Kidney glomerular epithelial cell (primary cell): ENCODE measurements around the gene HTR5A.
"Not testable (repeated sequence)": the region's sequence is repeated elsewhere in the genome, so short reads cannot be mapped to it uniquely, and the experiment has no call there.

Experiments
- DNase-seq: peaks from one replicate; lab custom pipeline; 2025; lab: John Stamatoyannopoulos, UW

HTR5A gene

DNA sequence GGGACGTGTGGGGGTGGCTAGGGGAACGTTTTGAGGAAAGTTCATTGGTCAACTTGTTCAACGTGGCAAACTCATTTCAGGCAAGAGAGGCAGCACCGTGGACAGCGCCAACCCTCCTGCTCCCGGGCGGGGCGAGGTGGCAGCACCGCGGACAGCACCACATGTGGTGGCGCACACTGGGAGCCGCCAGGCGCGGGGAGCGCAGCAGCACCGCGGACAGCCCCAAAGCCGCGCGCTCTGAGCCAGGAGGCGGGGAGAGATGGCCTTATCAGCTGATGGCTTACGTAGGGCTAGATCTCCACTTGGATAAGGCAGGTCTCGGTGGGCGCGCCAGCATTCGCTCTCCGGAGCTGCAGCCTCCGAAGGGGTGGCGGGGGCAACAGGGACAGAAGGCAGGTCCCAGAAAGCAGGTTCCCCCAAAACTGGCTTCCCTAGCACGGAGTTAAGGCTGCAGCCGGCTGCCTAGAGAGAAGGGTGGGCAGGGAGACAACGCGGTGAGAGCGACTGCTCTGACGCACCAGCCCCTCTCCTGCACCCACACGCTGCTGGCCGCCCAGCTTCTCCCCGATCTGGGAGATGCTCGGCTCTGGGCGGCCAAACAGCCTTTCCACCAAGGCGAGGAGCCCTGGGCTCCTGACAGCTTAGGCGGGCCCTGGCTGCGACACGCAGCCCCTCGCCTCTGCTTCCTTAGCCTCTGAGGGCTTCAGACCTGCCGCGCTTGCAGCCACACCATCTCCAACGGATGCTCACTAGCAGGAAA, at the start of gene HTR5A:
TSS of gene HTR5A (plus strand) at position 333 of the 760 bp plus-strand sequence. CDS start 576 bp downstream, outside the sequence.
- peak; percentile 73 for DNase-seq

DNA sequence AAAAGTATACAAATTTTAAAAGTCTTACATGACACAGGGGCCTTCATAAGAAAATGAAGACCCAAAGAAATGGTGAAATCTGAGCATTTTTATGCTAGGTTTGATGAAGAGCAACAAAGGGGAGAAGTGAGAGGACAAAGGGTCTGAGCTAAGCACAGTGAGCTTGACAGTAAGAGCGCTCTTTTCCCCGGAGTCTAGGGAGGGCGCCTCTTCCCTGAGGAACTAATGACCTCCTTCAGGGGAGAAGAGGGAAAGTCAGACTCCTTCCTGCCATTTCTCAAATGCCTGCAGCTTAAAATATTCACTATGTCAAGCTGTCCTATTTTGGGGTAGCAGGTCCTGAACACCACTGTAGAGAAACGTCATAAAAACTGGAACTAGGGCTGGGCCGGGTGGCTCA, 49.1 kb upstream of the HTR5A start:
- DNase-seq, result no peak

DNA sequence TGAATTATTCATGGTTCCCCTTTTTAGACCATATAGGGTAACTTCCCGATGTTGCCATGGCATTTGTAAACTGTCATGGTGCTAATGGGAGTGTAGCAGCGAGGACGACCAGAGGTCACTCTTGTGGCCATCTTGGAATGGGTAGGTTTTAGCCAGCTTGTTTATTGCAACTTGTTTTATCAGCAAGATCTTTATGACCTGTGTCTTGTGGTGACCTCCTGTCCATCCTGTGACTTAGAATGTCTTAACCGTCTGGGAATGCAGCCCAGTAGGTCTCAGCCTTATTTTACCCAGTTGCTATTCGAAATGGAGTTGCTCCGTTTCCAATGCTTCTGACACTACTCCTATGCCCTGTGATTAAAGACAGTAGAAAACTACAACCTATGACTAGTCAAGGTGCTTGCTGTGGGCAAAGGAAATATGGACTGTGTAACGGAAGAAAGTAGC, 48.4 kb upstream of the HTR5A start:
- no peak for DNase-seq

DNA sequence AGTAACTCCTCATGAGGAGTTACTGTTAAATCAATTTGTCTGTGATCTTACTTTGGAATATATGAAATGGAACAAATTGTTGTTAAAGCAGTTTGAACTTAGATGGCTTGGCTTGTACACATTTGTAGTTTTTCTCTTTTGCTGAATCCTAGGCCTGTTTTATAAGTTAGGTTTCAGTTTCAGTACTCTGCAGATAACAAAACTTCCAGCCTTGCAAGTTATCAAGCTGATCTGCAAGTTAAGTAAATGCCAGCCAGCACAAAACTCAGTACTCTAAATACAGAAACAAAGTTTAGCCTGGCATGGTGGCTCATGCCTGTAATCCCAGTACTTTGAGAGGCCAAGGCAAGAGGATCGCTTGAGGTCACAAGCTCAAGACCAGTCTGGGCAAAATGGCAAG, 42.2 kb upstream of the HTR5A start:
- no peak for DNase-seq

DNA sequence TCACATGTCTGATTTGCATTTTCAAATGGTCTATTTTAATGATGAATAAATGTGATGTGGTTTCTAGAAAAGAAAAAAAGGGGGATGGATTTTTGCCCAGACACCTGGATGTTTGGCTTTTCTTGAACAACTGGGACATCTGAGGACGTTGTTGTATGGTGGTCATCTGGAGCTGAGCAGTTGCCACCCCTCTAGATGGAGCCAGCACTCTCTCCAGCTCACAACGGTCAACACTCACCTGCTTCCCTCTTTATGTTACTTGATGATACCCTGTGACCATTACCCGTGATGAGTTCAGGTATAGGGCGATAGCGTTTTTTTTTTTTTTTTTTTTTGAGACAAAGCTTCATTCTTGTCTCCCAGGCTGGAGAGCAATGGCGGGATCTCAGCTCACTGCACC, 37.1 kb upstream of the HTR5A start:
- DNase-seq, result no peak

DNA sequence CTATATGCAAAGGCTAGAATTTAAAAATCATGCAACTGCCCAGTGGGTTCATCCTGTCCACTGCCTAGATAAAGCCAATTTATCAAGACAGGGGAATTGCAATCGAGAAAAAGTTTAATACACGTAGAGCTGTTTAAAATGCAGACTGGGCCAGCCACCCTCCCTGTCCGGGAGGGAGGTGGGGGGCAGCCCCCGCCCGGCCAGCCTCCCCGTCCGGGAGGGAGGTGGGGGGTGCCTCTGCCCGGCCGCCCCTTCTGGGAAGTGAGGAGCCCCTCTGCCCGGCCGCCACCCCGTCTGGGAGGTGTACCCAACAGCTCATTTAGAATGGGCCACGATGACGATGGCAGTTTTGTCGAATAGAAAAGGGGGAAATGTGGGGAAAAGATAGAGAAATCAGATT, 35.6 kb upstream of the HTR5A start:
- not testable (repeated sequence) for DNase-seq

DNA sequence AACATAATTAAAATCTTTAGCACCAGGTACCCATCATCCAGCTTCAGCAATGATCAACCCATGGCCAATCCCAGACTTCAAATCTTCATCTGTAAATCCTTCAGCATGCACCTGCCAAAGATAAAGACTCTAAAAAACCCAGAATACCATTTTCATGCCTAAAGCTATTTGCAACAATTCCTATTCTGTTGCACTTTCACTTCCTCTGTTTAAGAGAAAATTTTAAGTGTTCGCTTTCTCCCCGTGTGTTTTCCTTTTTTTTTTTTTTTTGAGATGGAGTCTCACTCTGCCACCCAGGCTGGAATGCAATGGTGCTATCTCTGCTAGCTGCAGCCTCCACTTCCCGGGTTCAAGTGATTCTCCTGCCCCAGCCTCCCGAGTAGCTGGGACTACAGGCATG, 31.8 kb upstream of the HTR5A start:
- no peak for DNase-seq

DNA sequence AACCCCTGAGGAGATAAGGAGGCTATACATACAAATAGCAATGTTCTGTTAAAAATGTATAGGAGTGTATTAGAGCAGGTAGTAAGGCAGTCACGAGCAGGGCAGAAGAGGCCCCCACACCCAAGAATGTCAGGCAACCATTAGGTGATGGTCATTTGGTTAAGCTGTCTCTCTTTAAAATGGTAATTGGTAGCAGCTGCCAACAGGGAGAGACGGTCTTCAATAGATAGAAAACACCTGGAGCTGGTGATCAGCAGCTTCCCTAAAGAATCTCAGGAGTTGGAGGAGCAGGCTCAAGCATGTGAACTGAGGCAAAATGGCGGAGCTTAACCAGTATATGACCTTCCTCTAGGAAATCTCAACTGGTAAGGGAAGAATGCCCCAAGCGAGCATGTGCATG, 26.4 kb upstream of the HTR5A start:
- DNase-seq, result no peak

DNA sequence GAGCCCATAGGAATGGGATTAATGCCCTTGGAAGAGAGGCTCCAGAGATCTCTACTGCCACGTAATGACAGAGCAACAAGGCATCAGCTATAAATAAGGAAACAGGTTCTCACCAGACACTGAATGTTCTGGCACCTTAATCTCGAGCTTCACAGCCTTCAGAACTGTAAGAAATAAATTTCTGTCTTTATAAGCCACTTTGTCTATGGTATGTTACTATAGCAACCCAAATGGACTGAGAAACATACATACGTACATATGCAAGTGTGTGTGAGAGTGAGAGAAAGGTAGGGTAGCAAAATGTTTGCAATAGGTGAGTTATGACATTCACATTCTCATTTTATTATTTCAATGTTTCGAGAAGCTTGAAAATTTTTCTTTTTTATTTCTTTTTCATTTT, 22.1 kb upstream of the HTR5A start:
- no peak for DNase-seq

DNA sequence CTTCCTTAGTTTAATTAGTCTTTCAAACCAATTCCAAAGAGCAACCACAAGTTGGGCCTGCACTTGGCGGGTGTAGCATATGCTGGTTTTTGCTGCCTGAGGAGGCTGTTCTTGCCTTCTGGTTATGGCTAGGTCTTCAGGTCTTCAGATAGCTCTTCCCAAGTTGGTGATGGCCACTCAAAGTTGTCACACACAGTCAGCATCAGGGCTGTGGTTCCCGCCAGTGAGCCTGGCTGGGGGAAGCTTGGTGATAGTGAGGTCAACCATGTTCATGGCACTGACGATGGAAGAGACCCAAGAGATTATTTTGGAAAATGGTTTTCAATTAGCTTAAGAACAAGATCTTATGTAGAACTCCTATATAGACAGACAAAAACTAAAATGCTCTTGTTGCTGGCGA, 18.8 kb upstream of the HTR5A start:
- no peak for DNase-seq

DNA sequence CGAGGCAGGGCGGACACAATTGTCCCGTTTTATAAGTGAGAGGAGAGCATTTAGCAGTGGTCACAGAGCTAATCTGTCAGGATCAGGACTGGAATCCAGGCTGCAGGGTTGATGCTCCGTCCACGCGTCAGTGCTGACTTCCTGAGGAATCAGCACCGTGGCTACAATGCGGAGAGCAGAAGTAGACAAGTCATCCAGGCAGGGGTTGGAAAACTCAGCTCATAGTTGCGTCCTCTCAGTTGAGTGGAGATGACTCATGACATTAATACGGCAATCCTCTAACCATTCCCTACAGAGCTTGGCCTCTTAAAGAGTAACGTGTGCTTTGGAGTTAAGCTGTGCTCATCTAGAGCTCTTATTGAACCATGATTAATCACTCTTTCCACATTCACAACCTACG, 17.1 kb upstream of the HTR5A start:
- DNase-seq, result no peak

DNA sequence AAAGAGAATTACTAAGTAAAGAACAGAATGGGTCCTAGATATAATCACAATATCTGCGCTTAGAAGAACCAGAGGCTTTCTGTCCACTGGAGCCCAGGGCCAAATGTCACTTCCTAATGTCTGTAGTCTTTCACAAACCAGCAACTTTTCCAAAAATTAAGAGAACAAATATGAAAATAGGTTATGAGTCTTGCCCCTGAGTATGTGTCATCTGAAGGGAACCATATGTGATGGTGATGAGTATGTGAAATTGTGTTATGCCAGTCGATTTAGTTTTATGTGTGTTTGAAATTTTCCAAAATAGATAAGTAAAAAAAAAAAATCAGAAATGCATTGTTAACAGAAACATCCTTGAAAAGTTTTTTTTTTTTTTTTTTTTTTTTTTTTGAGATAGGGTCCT, 15.4 kb upstream of the HTR5A start:
- no peak for DNase-seq

DNA sequence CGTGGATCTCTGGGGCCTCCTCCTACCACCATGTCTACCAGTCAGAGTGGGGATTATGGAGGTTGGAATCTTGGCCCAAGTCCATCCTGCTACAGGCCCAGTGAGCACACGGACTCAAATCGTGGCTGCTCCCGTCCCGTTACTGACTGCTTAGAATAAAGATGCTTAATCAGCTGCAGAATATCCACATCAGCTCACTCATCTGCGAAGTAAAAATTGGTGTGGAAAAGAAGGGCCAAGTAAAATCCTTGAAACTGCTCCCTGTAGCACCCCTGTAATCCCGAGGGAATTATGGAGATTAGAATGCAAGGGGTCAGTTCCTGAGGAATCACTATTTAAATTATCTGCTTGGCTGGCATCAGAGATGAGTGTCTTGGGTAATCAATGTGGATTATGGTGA, 13.0 kb upstream of the HTR5A start:
- no peak for DNase-seq

DNA sequence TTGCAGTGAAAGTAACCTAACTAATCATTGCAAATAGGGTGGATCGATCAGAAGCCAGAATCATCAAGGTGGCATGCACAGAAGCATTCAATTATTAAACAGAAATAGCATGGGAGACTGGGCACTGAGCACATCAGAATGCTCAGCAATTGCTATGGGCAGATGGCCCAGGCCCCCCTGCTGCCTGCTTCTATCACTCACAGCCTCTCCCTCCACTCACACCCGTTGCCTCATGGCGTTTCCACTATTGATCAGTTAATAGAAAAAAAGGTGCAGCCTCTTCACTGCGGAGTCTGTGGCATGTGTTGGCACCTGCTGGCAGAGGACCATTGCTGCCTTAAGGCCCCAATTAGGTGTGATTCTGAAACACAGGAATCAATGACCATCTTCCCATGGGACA, 11.2 kb upstream of the HTR5A start:
- DNase-seq, result no peak

DNA sequence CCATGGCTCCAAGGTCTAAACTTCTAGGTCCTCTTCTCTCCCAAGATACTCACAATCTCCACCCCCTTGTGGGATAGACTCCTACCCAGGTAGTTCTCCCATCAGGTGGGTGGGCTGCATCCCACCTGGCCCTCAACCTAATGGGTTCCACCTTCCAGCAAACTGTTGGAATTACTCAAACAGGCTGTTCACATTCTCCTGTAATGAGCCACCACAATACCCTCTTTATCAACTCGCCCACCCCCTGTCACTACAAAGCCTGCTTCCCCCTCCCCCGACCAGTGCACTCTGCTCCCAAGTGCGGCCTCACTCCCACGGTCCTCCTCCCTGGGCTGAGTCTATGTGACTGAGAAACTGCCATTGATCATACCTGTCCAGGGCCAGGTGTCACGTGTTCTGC, 10.4 kb upstream of the HTR5A start:
- no peak for DNase-seq

DNA sequence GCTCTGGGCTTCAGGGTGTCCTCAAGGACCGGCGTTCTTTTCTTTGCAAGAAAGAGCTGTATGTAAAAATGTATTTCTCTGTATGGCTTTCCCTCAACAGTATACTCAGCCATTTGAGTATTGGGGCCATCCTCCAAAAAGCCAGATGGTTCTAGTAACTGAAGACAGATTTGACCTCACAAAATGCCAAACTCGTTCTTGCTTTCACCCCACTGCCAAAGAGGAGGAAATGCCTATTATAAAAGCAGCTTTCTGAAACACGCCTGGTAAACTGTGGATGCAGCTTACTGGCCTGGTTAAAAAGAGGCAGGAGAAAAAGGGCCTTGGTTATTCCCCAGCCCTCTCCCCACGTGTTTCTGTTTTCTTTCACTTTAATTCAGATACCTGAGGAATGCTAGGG, 7.7 kb upstream of the HTR5A start:
- DNase-seq, result no peak

DNA sequence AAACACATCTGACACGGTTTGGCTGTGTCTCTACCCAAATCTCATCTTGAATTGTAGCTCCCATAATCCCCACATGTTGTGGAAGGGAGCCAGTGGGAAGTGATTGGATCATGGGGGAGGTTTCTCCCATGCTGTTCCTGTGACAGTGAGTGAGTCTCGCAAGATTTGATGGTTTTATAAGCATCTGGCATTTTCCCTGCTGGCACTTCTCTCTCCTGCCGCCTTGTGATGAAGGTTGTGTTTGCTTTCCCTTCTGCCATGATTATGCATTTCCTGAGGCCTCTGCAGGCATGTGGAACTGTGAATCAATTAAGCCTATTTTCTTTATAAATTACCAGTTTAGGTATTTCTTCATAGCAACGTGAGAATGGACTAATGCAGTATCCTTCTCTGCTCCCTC, 5.9 kb upstream of the HTR5A start:
- DNase-seq, result no peak

DNA sequence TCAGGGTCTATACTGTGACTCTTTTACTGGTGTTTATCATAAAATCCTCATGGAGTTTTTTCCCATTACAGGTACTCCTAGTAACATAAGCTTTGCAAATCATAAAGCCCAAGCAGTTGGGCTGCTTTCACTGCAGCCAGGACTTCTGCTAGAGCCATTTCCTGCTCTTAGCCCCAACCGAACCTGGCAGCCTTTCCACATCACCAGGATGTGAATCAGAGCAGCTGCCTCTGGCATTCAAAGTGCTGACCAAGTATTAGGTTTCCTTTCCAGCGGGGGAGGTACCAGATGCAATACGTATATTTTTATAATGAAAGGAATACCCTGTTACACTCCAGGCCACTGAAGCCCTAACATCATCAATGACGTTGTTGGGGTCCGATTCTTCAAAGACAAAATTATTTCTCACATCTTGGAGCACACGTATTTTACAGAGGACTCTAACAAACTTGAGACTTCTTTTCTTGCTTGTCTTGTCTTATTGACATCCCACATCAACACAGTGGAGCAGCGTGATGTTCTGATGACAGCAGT, 3.6 kb upstream of the HTR5A start:
- DNase-seq, result peak; percentile 11

DNA sequence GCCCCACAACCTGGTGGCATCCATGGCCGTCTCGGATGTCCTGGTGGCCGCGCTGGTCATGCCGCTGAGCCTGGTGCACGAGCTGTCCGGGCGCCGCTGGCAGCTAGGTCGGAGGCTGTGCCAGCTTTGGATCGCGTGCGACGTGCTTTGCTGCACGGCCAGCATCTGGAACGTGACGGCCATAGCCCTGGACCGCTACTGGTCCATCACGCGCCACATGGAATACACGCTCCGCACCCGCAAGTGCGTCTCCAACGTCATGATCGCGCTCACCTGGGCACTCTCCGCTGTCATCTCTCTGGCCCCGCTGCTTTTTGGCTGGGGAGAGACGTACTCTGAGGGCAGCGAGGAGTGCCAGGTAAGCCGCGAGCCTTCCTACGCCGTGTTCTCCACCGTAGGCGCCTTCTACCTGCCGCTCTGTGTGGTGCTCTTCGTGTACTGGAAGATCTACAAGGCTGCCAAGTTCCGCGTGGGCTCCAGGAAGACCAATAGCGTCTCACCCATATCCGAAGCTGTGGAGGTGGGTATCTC, 1.1 kb downstream of the HTR5A start:
- DNase-seq, result no peak

DNA sequence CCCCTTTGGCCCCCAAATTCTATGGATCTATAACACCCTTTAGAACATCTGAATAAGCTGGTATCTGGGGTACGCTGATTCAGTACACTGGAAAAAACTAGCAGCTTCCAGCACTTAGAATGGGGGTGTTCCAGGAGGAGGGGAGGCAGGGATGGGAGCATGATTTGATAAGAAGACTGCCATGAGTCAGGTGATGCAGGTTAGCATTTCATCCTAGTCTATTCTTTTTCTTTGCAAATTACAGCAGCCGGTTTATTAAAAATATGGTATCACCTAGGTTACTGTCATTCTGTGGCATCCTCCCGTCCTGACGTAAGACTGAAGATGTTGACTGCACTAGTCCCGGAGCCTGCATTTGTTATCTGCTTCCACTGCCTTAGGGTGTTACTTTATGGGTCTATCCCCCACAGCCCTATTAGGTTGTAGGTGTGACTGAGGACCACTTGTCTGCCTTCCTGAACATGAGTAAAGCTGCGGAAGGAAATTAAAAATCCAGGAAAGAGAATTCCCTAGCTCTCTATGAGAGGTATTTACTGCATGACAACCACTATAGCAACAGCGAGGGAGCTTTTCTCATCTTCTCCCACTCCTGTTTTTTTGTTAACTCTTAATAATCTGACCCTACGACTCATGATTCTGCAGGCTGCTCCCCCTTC, 1.9 kb downstream of the HTR5A start:
- DNase-seq, result no peak

DNA sequence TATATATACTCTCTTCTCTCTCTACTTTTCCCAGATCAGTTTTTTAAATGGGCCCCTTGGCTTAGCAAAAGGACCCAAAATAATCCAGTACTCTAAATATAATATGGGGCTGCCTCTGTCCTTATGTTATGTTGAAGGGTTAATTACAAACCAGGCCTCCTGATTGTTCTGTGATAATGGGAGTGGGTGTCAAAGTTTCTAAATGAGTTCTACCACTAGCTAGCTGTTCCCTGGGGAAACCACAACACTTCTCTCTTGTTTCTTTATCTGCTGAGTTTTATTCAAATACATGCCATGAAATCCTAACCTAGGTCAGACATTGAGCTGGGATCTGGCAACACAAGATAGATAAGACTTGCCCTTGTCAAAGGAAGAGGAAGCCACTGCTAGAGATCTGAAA, 3.8 kb downstream of the HTR5A start:
- DNase-seq, result no peak

DNA sequence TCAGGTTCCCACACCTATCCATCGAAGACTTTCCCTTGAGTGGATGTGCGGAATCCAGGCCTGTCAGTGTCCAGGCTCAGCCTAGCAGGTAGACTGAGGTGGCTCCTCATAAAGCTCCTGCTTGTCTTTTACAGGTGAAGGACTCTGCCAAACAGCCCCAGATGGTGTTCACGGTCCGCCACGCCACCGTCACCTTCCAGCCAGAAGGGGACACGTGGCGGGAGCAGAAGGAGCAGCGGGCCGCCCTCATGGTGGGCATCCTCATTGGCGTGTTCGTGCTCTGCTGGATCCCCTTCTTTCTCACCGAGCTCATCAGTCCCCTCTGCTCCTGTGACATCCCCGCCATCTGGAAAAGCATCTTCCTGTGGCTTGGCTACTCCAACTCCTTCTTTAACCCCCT, 13.9 kb downstream of the HTR5A start:
- DNase-seq, result no peak

DNA sequence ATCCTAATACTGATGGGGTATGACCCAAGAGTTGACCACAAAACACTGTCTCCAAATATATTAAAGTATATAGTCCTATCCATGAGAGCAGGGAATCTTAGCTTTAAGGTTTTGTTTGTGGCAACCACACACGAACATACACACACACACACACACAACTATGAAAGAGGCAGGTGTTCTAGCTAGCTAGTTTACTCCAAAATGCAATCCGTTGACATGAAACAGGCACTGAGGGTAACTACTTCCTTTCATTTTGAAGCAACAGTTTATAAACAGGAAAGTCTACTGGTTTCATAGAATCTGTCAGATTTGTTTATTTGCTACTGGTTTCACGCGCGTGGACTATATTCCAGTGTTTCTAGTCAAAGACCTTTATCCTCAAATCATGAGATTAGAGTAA, 14.8 kb downstream of the HTR5A start:
- DNase-seq, result no peak
